Testis (tissue), 5 donors: ENCODE measurements around the gene ZNF830. TPM values are rescaled to one million over a fixed set of nuclear protein-coding genes. Genes with fewer than 3 reads are reported as not detected.

Source experiments
- DNase-seq: peaks from one replicate; pipeline ENCODE4 v3.0.0-alpha.2; 2019
- H3K27ac ChIP-seq, 2 donors: fragments of 200-600 bp; sonication (generic); one replicate each; pipeline ENCODE4 v1.5.1; 2019
- H3K27me3 ChIP-seq: fragments of 200-600 bp; sonication (generic); one replicate; pipeline ENCODE4 v1.5.1; 2019
- H3K36me3 ChIP-seq: fragments of 200-600 bp; sonication (generic); one replicate; pipeline ENCODE4 v1.5.1; 2017; ENCODE audit warnings: low read depth; ENCODE audit errors: missing control alignments
- H3K4me1 ChIP-seq: fragments of 200-600 bp; sonication (generic); one replicate; pipeline ENCODE4 v1.5.1; 2019
- H3K4me3 ChIP-seq, 2 donors: fragments of 200-600 bp; sonication (generic); one replicate each; pipeline ENCODE4 v1.5.1; 2017 to 2019
- H3K9me3 ChIP-seq: fragments of 200-600 bp; sonication (generic); one replicate; pipeline ENCODE4 v1.5.1; 2017
- POLR2A ChIP-seq: fragments of 450-650 bp; IDR thresholded peaks from one replicate; pipeline ENCODE4 v1.6.1; 2017; ENCODE audit warnings: antibody characterized with exemption, mild to moderate bottlenecking, moderate library complexity
- WGBS, 2 donors: methylation state at CpG; one replicate each; pipeline ENCODE4 v1.1.5; 2018; 5-methylcytosine and 5-hydroxymethylcytosine counted together
- intact Hi-C: fragments of 100-400 bp; cut with DNase I; formaldehyde crosslinking; loops from one replicate; pipeline ENCODE4 v1.15.1; 2023; ENCODE audit warnings: low total_unique reads
- long read RNA-seq, 2 donors: transcript quantifications; one replicate each; lab custom pipeline, GENCODE V29; 2026
- polyA plus RNA-seq: library from polyadenylated mRNA; stranded (reverse); fragments of 350-450 nt; fragmentation: Illumina TruSeq; extraction: RNeasy Lipid Tissue Mini Kit (QIAGEN cat#74804); gene quantifications from one replicate; pipeline ENCODE4 v1.2.3, GENCODE V29; 2014; ENCODE audit warnings: low read depth, low replicate concordance; ENCODE audit not compliant: insufficient read depth
- total RNA-seq, 2 donors: library from RNA; depleted of rRNA; stranded (reverse); fragments of >200 nt; gene quantifications; one replicate each; pipeline ENCODE4 v1.2.3, GENCODE V29; 2016
- TF ChIP-seq, protein P1 (sequence below), 3 experiments: fragments of 450-650 bp in 2 of 3; fragments of 200-600 bp in 1 of 3; sonication (generic) in 1 of 3; IDR thresholded peaks; one replicate each; pipeline ENCODE4 v1.5.1; 2016 to 2019; ENCODE audit warnings: antibody characterized with exemption in 3 of 3, mild to moderate bottlenecking in 2 of 3, moderate library complexity in 1 of 3

The ZNF830 gene, protein sequence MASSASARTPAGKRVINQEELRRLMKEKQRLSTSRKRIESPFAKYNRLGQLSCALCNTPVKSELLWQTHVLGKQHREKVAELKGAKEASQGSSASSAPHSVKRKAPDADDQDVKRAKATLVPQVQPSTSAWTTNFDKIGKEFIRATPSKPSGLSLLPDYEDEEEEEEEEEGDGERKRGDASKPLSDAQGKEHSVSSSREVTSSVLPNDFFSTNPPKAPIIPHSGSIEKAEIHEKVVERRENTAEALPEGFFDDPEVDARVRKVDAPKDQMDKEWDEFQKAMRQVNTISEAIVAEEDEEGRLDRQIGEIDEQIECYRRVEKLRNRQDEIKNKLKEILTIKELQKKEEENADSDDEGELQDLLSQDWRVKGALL
- total RNA-seq (10 to 100 TPM; 20.2 to 21.6 TPM), polyA plus RNA-seq (20.6 TPM)
- long read RNA-seq, donor 1, transcript ZNF830-201 (1 exons, 2,246 nt) = major isoform, 18 of 18 reads
- long read RNA-seq, donor 1, partial matches to known transcripts = 0 of 18 reads
- long read RNA-seq, donor 1, other reads (novel, unspliced or antisense) = 0 of 18 reads
- long read RNA-seq, donor 2, transcript ZNF830-201 (1 exons, 2,246 nt) = major isoform, 21 of 21 reads
- long read RNA-seq, donor 2, partial matches to known transcripts = 0 of 21 reads
- long read RNA-seq, donor 2, other reads (novel, unspliced or antisense) = 0 of 21 reads

DNA sequence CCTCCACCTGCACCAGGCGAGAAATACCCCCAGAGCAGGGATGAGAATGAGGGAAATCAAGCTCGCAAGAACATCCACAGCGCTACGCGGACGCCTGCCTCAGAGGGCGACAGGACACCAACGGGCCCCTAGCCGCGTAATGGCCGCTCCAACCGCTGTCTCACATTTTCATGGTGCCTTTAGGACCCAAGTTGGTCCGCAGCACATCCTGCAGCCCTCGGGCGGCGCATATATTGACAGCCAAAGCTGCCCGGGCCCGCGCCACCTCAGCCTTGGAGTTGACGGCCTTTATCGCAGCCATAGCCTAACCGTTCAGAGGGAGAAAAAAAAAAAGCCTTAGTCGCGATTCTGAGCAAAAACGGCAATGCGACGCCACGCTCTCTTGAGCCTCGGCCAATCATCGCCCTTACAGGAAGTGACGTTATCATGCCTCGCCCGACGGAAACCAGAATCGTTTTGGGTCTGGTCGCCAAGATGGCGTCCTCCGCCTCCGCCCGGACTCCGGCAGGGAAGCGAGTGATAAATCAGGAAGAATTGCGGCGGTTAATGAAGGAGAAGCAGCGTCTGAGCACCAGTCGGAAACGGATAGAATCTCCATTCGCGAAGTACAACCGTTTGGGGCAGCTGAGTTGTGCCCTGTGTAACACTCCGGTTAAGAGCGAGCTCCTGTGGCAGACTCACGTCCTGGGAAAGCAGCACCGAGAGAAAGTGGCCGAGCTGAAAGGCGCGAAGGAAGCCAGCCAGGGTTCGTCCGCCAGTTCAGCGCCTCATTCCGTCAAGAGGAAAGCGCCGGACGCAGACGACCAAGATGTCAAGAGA is at the start of gene ZNF830, which contains the start of gene CCT6B:
ZNF830 (plus strand) TSS at position 448 of the 819 bp plus-strand sequence; CDS start at position 475, 27 bp downstream.
CCT6B (minus strand) TSS at position 368 of the 819 bp plus-strand sequence; CDS start at position 301, 67 bp downstream.
- no peak for TF ChIP-seq POLR2A
- TF ChIP-seq, protein P1, sequence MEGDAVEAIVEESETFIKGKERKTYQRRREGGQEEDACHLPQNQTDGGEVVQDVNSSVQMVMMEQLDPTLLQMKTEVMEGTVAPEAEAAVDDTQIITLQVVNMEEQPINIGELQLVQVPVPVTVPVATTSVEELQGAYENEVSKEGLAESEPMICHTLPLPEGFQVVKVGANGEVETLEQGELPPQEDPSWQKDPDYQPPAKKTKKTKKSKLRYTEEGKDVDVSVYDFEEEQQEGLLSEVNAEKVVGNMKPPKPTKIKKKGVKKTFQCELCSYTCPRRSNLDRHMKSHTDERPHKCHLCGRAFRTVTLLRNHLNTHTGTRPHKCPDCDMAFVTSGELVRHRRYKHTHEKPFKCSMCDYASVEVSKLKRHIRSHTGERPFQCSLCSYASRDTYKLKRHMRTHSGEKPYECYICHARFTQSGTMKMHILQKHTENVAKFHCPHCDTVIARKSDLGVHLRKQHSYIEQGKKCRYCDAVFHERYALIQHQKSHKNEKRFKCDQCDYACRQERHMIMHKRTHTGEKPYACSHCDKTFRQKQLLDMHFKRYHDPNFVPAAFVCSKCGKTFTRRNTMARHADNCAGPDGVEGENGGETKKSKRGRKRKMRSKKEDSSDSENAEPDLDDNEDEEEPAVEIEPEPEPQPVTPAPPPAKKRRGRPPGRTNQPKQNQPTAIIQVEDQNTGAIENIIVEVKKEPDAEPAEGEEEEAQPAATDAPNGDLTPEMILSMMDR (IDR thresholded peaks at IDR 0.05) = peak in 1 of 3 experiments; percentile 8
- intact Hi-C loops = no loop called here
- Histone ChIP-seq H3K9me3 (no peaks in the 10 kb centered on the region), H3K27ac (peak within 1 kb of the TSS; percentile 96 to 97), H3K4me1 (peaks cover 16% of the 10 kb centered on the region), H3K27me3 (no peaks in the 10 kb centered on the region), H3K36me3 (no peaks in the 10 kb centered on the region), H3K4me3 (peak within 1 kb of the TSS; percentile 95 to 98)
- DNase-seq = peak; percentile 97
- 0 to 1% methylated on average over 45 to 65 of the region's 65 CpGs for WGBS, 2 donors

DNA sequence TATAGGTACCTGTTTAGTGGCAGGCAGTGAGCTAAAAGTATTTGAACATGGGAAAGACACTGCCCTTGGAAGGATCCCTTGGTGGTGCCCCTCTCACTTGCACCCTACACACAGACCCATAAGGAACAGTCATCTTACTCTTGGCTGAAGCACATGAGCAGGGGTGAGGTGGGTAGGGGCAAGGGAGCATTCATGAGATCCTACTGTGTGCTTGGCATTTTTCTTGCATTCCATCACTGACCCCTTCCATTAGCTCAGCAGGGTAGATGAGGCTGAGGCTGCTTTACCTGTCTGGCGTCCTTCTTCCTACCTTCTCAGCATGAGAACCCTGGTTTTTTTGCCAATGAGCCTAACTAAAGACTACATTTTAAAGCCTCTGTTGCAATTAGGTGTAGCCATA is 48.3 kb upstream of the ZNF830 start:
- no peak for DNase-seq
- intact Hi-C loops = no loop called here
- Histone ChIP-seq H3K4me1 (peaks cover 3% of the 10 kb centered on the region), H3K36me3 (no peaks in the 10 kb centered on the region), H3K27me3 (no peaks in the 10 kb centered on the region), H3K4me3 (no peak overlapping the region), H3K27ac (no peak overlapping the region), H3K9me3 (no peaks in the 10 kb centered on the region)
- no peak for TF ChIP-seq POLR2A
- TF ChIP-seq, protein P1 (IDR thresholded peaks at IDR 0.05) = no peak
- 86 to 94% methylated on average over 1 of the region's 1 CpG for WGBS, 2 donors

DNA sequence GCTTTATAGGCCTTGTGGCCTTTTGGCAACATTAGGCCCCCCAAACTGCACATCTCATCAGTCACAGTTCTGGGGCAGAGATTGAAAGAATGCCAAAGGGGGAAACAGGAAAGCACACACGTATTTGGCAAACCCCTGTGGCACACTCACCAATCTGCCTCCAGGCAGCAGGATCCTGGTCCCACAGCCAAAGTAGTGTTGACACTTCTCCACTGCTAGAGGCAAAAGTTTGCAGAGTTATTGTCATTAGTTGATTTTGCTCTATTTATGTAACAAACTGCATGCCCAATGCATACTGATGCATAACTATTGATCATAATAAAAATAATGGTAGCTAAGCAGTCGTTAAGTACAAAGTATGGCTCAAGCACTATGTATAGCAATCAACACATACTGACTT is 45.2 kb upstream of the ZNF830 start:
- H3K4me1 ChIP-seq = no peaks in the 10 kb centered on the region
- no peaks in the 10 kb centered on the region for H3K27me3 ChIP-seq
- no peak overlapping the region for H3K4me3 ChIP-seq
- intact Hi-C loops = no loop called here
- WGBS, 2 donors = 77 to 78% methylated on average over 2 of the region's 2 CpGs
- H3K27ac ChIP-seq = no peak overlapping the region
- no peaks in the 10 kb centered on the region for H3K36me3 ChIP-seq
- DNase-seq = no peak
- H3K9me3 ChIP-seq = no peaks in the 10 kb centered on the region
- TF ChIP-seq, protein P1 (IDR thresholded peaks at IDR 0.05) = no peak
- TF ChIP-seq POLR2A = no peak

DNA sequence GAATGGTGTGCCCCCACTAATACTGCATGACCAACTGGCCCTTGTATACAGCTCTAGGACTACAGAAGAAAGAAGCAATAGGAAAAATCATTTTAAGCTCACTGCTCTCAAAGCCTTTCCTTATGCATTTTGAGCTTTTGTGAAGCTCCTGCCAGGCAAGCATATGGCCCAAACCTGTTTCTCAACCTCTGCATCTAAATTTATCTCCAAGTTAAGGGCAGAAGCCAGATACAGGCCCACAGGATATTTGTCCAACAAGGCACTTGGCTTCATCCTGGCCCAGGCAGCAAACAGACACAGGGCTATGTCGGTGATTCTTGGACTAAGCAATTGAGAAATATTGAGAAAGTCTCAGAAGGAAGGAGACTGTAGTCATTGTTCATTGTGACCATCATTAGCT is 44.0 kb upstream of the ZNF830 start:
- H3K4me3 ChIP-seq = no peak overlapping the region
- H3K36me3 ChIP-seq = no peaks in the 10 kb centered on the region
- H3K4me1 ChIP-seq = no peaks in the 10 kb centered on the region
- no peaks in the 10 kb centered on the region for H3K9me3 ChIP-seq
- DNase-seq = no peak
- no peak overlapping the region for H3K27ac ChIP-seq
- 92 to 100% methylated on average over 1 of the region's 1 CpG for WGBS, 2 donors
- intact Hi-C loops = no loop called here
- H3K27me3 ChIP-seq = no peaks in the 10 kb centered on the region
- TF ChIP-seq POLR2A = no peak
- TF ChIP-seq, protein P1 (IDR thresholded peaks at IDR 0.05) = no peak
